GM12878 (cell line): ENCODE results near the gene RUFY2. TPM values are rescaled to one million over a fixed set of nuclear protein-coding genes. Genes with fewer than 3 reads are reported as not detected.
A peak's percentile ranks its signal among the peaks of the same experiment; 100 is the strongest.

Experiments used
- ATAC-seq: fragments of 200-7000 bp; cut with Tn5 transposase; 3 replicates; pipeline ENCODE4 v1.9.1; 2020; ENCODE audit warnings: mild to moderate bottlenecking, moderate library complexity
- BruUV-seq: library from RNA; stranded (reverse); fragments of 400-500 nt; replicated peaks from 2 replicates; lab custom pipeline; 2021; lab: Mats Ljungman, UMichigan
- CTCF ChIA-PET: fragments of 300-600 bp; sonication (Branson Sonifier 250); formaldehyde crosslinking; extraction: SDS; loops from one replicate; lab custom pipeline; 2021; ENCODE audit warnings: inconsistent platforms; lab: Yijun Ruan, JAX
- POLR2A ChIA-PET: fragments of 350-600 bp; formaldehyde crosslinking; extraction: SDS; loops from one replicate; lab custom pipeline; 2021; ENCODE audit warnings: inconsistent platforms; lab: Charles Lee
- RAD21 ChIA-PET: fragments of 300-600 bp; sonication (Branson Sonifier 250); formaldehyde crosslinking; loops from one replicate; lab custom pipeline; 2023; ENCODE audit warnings: antibody characterized with exemption; ENCODE audit not compliant: unreplicated experiment; lab: Charles Lee
- SMC1A ChIA-PET: fragments of 300-600 bp; sonication (Branson Sonifier 250); formaldehyde crosslinking; loops from one replicate; lab custom pipeline; 2023; ENCODE audit not compliant: unreplicated experiment, uncharacterized antibody; lab: Charles Lee
- DNase-seq: peaks from one replicate; pipeline ENCODE4 v3.0.0-alpha.2; 2011; ENCODE audit warnings: low read depth, low spot score
- FAIRE-seq: peaks from 3 replicates; lab custom pipeline; 2011; peaks lifted over from hg19 to GRCh38; lab: Jason Lieb, UNC
- H2AFZ ChIP-seq: 2 replicates; pipeline ENCODE4 v1.6.0; 2011; ENCODE audit warnings: low read depth, low read length, control low read depth; ENCODE audit not compliant: control insufficient read depth
- H3K27ac ChIP-seq: 2 replicates; pipeline ENCODE4 v1.5.1; 2011; ENCODE audit warnings: control low read depth; ENCODE audit not compliant: control insufficient read depth, insufficient read depth
- H3K27me3 ChIP-seq, 2 experiments: replicated peaks in 1 of 2; 2 replicates each; pipeline versions ENCODE4 v1.6.0 to v1.6.1; 2011; ENCODE audit warnings: low read length in 1 of 2; ENCODE audit not compliant: control insufficient read depth in 2 of 2, insufficient read depth in 2 of 2
- H3K36me3 ChIP-seq, 2 experiments: 2 replicates each; pipeline ENCODE4 v1.5.1; 2011; ENCODE audit warnings: low read length in 1 of 2; ENCODE audit not compliant: control insufficient read depth in 2 of 2, insufficient read depth in 2 of 2
- H3K4me1 ChIP-seq: 2 replicates; pipeline ENCODE4 v1.6.1; 2011; ENCODE audit warnings: mild to moderate bottlenecking, low read length, moderate library complexity, mixed read lengths; ENCODE audit not compliant: control insufficient read depth, insufficient read depth
- H3K4me2 ChIP-seq: 2 replicates; pipeline ENCODE4 v1.6.0; 2011; ENCODE audit warnings: control low read depth; ENCODE audit not compliant: control insufficient read depth, insufficient read depth
- H3K4me3 ChIP-seq: fragments of 200-600 bp; sonication (generic); 2 replicates; pipeline ENCODE4 v1.5.1; 2016
- H3K79me2 ChIP-seq: 2 replicates; pipeline ENCODE4 v1.6.0; 2011; ENCODE audit warnings: low read length; ENCODE audit not compliant: control insufficient read depth, insufficient read depth
- H3K9ac ChIP-seq: 2 replicates; pipeline ENCODE4 v1.8.0; 2011; ENCODE audit warnings: low read length, control low read depth, mixed read lengths; ENCODE audit not compliant: control insufficient read depth, insufficient read depth
- H3K9me3 ChIP-seq: replicated peaks from 3 replicates; pipeline ENCODE4 v1.5.1; 2011; ENCODE audit warnings: mild to moderate bottlenecking, low read length; ENCODE audit not compliant: control insufficient read depth, insufficient read depth
- H4K20me1 ChIP-seq: 2 replicates; pipeline ENCODE4 v1.6.0; 2011; ENCODE audit not compliant: control insufficient read depth, insufficient read depth
- BHLHE40 ChIP-seq, 2 experiments: fragments of 450-650 bp in 1 of 2; IDR thresholded peaks; 2 replicates each; pipeline ENCODE4 v1.6.1; 2011 to 2017; ENCODE audit warnings: low read depth in 2 of 2, borderline replicate concordance in 1 of 2, improper control_type of control experiment in 1 of 2, low read length in 1 of 2, mild to moderate bottlenecking in 1 of 2
- CHD1 ChIP-seq: IDR thresholded peaks from 2 replicates; pipeline ENCODE4 v1.6.1; 2012; ENCODE audit warnings: low read depth, low read length, improper control_type of control experiment
- E2F4 ChIP-seq: IDR thresholded peaks from 2 replicates; pipeline ENCODE4 v1.6.1; 2012; ENCODE audit warnings: low read depth, low read length, improper control_type of control experiment
- FOXK2 ChIP-seq: fragments of 450-650 bp; IDR thresholded peaks from 2 replicates; pipeline ENCODE4 v1.6.1; 2017; ENCODE audit warnings: mild to moderate bottlenecking, moderate library complexity
- MAX ChIP-seq: IDR thresholded peaks from 2 replicates; pipeline ENCODE4 v1.6.1; 2012; ENCODE audit warnings: low read depth, low read length, improper control_type of control experiment
- NFIC ChIP-seq: IDR thresholded peaks from 2 replicates; pipeline ENCODE4 v1.6.1; 2012; ENCODE audit warnings: low read depth, mild to moderate bottlenecking, inconsistent platforms, low read length, moderate library complexity
- RAD51 ChIP-seq: fragments of 450-650 bp; IDR thresholded peaks from 2 replicates; pipeline ENCODE4 v1.6.1; 2016; ENCODE audit warnings: moderate library complexity, mild to moderate bottlenecking, inconsistent platforms
- SMC3 ChIP-seq: IDR thresholded peaks from 2 replicates; pipeline ENCODE4 v1.6.1; 2011; ENCODE audit warnings: low read length, improper control_type of control experiment, borderline replicate concordance
- SPI1 ChIP-seq: IDR thresholded peaks from 2 replicates; pipeline ENCODE4 v1.6.1; 2011; ENCODE audit warnings: low read depth, mild to moderate bottlenecking, low read length, moderate library complexity, borderline replicate concordance; ENCODE audit not compliant: insufficient read depth
- USF2 ChIP-seq: IDR thresholded peaks from 2 replicates; pipeline ENCODE4 v1.6.1; 2011; ENCODE audit warnings: low read depth, low read length, improper control_type of control experiment, borderline replicate concordance
- WRNIP1 ChIP-seq: IDR thresholded peaks from 2 replicates; pipeline ENCODE4 v1.6.1; 2011; ENCODE audit warnings: low read depth, low read length, improper control_type of control experiment, borderline replicate concordance
- ZBED1 ChIP-seq: IDR thresholded peaks from 2 replicates; pipeline ENCODE4 v1.6.1; 2016; ENCODE audit warnings: borderline replicate concordance
- ZBTB11 ChIP-seq: fragments of 450-650 bp; formaldehyde crosslinking; IDR thresholded peaks from 2 replicates; pipeline ENCODE4 v1.5.0; 2022; ENCODE audit warnings: mild to moderate bottlenecking, missing genetic modification characterization
- WGBS: methylation state at CpG from one replicate; pipeline ENCODE4 v1.1.6; 2016; ENCODE audit warnings: low lambda C conversion rate; ENCODE audit not compliant: insufficient replicate concordance, insufficient coverage; ENCODE audit errors: missing lambda C conversion rate; 5-methylcytosine and 5-hydroxymethylcytosine counted together
- in situ Hi-C: fragments of 300-500 bp; cut with MboI; formaldehyde crosslinking; loops from 9 replicates; pipeline ENCODE4 v1.14.3; 2018; ENCODE audit warnings: mixed read lengths
- intact Hi-C: fragments of 100-400 bp; cut with micrococcal nuclease; formaldehyde crosslinking; loops from one replicate; pipeline ENCODE4 v1.14.2; 2022; ENCODE audit not compliant: unreplicated experiment
- polyA plus RNA-seq, 11 experiments: library from polyadenylated mRNA; depleted of rRNA in 4 of 11; unstranded in 6 of 11; stranded (reverse) in 5 of 11; fragments of >200 nt; fragmentation: Nextera tagmentation in 4 of 11; fragmentation: Illumina TruSeq in 1 of 11; extraction: Ambion mirVana in 4 of 11; extraction: Trizol in 1 of 11; gene quantifications; 1 replicate in 1 of 11; 2 replicates in 10 of 11; pipeline versions ENCODE4 v1.2.1 to v1.2.3, GENCODE V29; 2011 to 2016; ENCODE audit warnings: inconsistent platforms in 2 of 11, missing spikeins in 2 of 11, low read depth in 1 of 11
- total RNA-seq, 4 experiments: library from RNA; depleted of rRNA in 3 of 4; stranded (reverse); fragments of >200 nt in 3 of 4; fragmentation: Illumina TruSeq in 1 of 4; extraction: Trizol in 1 of 4; gene quantifications; 2 replicates each; pipeline versions ENCODE4 v1.2.1 to v1.2.3, GENCODE V29; 2013 to 2021

The RUFY2 gene
- total and polyA plus RNA-seq, 10 of the 15 experiments (the other 5 are each of a cell fraction or from before 2014, with no cell fraction given), result 1.7 to 8.4 (median 5.8) TPM

- no peak for TF ChIP-seq E2F4
- no peak for TF ChIP-seq FOXK2
- TF ChIP-seq SMC3, result no peak
- no peak for TF ChIP-seq ZBED1
- peak; percentile 52; the same call in 1 of the 2 replicates for TF ChIP-seq USF2
- TF ChIP-seq ZBTB11 (CRISPR knock-in tag), result no peak
- TF ChIP-seq SPI1, result no peak
- peak; percentile 93 for TF ChIP-seq RAD51
- 0 out of 4 replicates have a peak, but pooled peaks of 1 of the 2 experiments have one; percentile 8 for TF ChIP-seq BHLHE40 (IDR thresholded peaks at IDR 0.05; ENCODE audit: borderline replicate concordance in 1 of 2, low read depth in 2 of 2, low read length in 1 of 2)
- no peak for TF ChIP-seq MAX
- 0 out of 2 replicates have a peak, but pooled peaks have one; percentile 28 for TF ChIP-seq NFIC
- TF ChIP-seq CHD1, result no peak
- TF ChIP-seq WRNIP1, result no peak
- H3K36me3 ChIP-seq, result no peaks in the 10 kb centered on the region
- peak overlapping the region; percentile 82 for H2AFZ ChIP-seq
- ChIA-PET POLR2A (interaction anchor here (0.6 to 0.7 kb wide), 2 partner anchors 26 to 1200 kb away, joined by 6 read pairs; no protein-coding TSS in a partner anchor), SMC1A (interaction anchor here (0.6 to 1.2 kb wide), 4 partner anchors 21 to 357 kb away, joined by 3 to 4 read pairs (median 4); no protein-coding TSS in a partner anchor), CTCF (interaction anchor here (0.6 to 1.4 kb wide), 5 partner anchors 26 to 473 kb away, joined by 3 to 4 read pairs (median 4); no protein-coding TSS in a partner anchor), RAD21 (interaction anchor here (0.7 kb wide), 1 partner anchor 69 kb away, joined by 3 read pairs; no protein-coding TSS in a partner anchor)
- 9% methylated on average over 4 of the region's 4 CpGs for WGBS
- in situ Hi-C loops (no loop called here), intact Hi-C loops (no loop called here)
- ATAC-seq, result no peak
- FAIRE-seq, result no peak
- DNase-seq, result no peak
- no peaks in the 10 kb centered on the region for H3K27me3 ChIP-seq
- H3K9me3 ChIP-seq, result no peaks in the 10 kb centered on the region
- peak overlapping the region; percentile 5 for H3K4me2 ChIP-seq
- no peaks in the 10 kb centered on the region for H4K20me1 ChIP-seq
- H3K4me1 ChIP-seq, result no peaks in the 10 kb centered on the region; the same call in 1 of the 2 replicates
- H3K4me3 ChIP-seq, result peak overlapping the region; percentile 45; the same call in 1 of the 2 replicates
- peaks cover 19% of the 10 kb centered on the region for H3K79me2 ChIP-seq
- no TSS peak for BruUV-seq
- no peak overlapping the region for H3K9ac ChIP-seq
- H3K27ac ChIP-seq, result no peak overlapping the region
Measured at GRCh38 chr10:68327889-68328786, 78.9 kb downstream of the RUFY2 start.
